AG10803 (cell line): Measurements from ENCODE around the gene CHN2.

Source experiments
- DNase-seq: peaks from one replicate; pipeline ENCODE4 v3.0.0; 2010; ENCODE audit warnings: low read depth
- H3K4me3 ChIP-seq: 2 replicates; pipeline ENCODE4 v1.5.1; 2011; ENCODE audit warnings: mild to moderate bottlenecking, low read length, control low read depth
- CTCF ChIP-seq: conservative IDR thresholded peaks from 2 replicates; pipeline ENCODE4 v1.5.1; 2011; ENCODE audit warnings: mild to moderate bottlenecking, low read length, control low read depth, inconsistent platforms

CHN2 gene

GRCh38 chr7:29359482-29360093 is 165.0 kb downstream of the CHN2 start:
- no peak for TF ChIP-seq CTCF
- H3K4me3 ChIP-seq: no peak overlapping the region
- no peak for DNase-seq

- no peak overlapping the region for H3K4me3 ChIP-seq
- no peak for DNase-seq
- TF ChIP-seq CTCF: no peak
These were observed 166.4 kb downstream of the CHN2 start for GRCh38 chr7:29360633-29361625.

DNA sequence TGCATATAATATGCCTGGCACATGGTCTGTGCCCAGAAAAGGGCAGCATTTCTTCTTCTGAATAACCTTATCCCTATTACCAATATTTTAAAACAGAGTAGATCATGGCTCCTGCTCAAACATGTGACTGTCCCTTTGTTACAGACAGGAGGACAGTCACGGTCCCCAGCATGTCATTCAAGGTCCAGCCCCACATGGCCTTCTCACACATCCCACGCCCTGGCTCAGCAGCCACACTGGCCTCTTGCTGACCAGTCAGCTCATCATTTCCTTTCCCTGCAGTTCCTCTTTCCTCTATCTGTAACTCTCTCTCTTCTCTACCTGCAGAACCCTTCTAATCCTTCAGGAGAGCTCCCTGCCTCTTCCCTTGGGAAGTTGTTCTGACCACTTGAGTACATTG is 167.8 kb downstream of the CHN2 start:
- no peak overlapping the region for H3K4me3 ChIP-seq
- no peak for DNase-seq
- no peak for TF ChIP-seq CTCF

GRCh38 chr7:29363636-29364425 is 169.3 kb downstream of the CHN2 start:
- no peak for DNase-seq
- TF ChIP-seq CTCF: no peak
- no peak overlapping the region for H3K4me3 ChIP-seq

GRCh38 chr7:29364661-29365060 is 170.1 kb downstream of the CHN2 start:
- H3K4me3 ChIP-seq: no peak overlapping the region
- DNase-seq: no peak
- no peak for TF ChIP-seq CTCF

DNA sequence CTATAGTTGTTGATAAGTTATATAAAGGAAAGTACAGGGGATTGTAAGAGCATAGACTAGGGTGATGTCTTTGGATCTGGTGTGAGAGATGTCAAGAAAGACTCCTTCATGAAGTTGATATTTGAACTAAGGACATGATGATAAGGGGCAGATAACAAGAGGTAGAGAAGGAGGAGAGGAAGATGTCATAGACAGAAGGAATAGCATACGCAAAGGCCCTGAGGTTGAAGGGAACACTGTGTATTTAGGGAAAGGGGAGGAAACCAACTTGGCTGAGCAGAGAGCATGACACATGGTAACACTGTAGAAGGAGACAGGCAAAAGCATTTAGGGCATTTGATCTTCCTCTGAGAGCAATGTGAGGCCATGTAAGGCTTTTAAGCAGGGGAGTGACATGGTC is 170.8 kb downstream of the CHN2 start:
- DNase-seq: no peak
- no peak overlapping the region for H3K4me3 ChIP-seq
- no peak for TF ChIP-seq CTCF
